ENCODE measurements around the gene NRCAM. TPM values are rescaled to one million over a fixed set of nuclear protein-coding genes. Genes with fewer than 3 reads are reported as not detected.

NRCAM gene
- total RNA-seq, 1 donor from 2014 or later: 0.14 TPM

GRCh38 chr7:108253275-108254044, 202.8 kb downstream of the NRCAM start:
- Histone ChIP-seq H3K4me3 (no peak overlapping the region), H3K36me3 (no peaks in the 10 kb centered on the region), H3K9me3 (replicated peaks) (no peaks in the 10 kb centered on the region), H3K27me3 (ENCODE audit: low read depth) (no peaks in the 10 kb centered on the region), H3K27ac (replicated peaks) (no peak overlapping the region), H3K4me1 (no peaks in the 10 kb centered on the region)
- TF ChIP-seq CTCF (IDR thresholded peaks at IDR 0.05; ENCODE audit: borderline replicate concordance): no peak
- no peak for DNase-seq
- intact Hi-C loops (cut with micrococcal nuclease): no loop called here

- no peak for TF ChIP-seq CTCF (IDR thresholded peaks at IDR 0.05; ENCODE audit: borderline replicate concordance)
- intact Hi-C loops (cut with micrococcal nuclease): no loop called here
- Histone ChIP-seq H3K27ac (replicated peaks) (no peak overlapping the region), H3K4me3 (no peak overlapping the region), H3K27me3 (ENCODE audit: low read depth) (no peaks in the 10 kb centered on the region), H3K36me3 (no peaks in the 10 kb centered on the region), H3K9me3 (replicated peaks) (no peaks in the 10 kb centered on the region), H3K4me1 (no peaks in the 10 kb centered on the region)
- DNase-seq: no peak
Measured at GRCh38 chr7:108252177-108252576, 204.1 kb downstream of the NRCAM start.

- Histone ChIP-seq H3K9me3 (replicated peaks) (no peaks in the 10 kb centered on the region), H3K4me1 (no peaks in the 10 kb centered on the region), H3K36me3 (no peaks in the 10 kb centered on the region), H3K27ac (replicated peaks) (no peak overlapping the region), H3K27me3 (ENCODE audit: low read depth) (no peaks in the 10 kb centered on the region), H3K4me3 (no peak overlapping the region)
- DNase-seq: no peak
- no peak for TF ChIP-seq CTCF (IDR thresholded peaks at IDR 0.05; ENCODE audit: borderline replicate concordance)
- intact Hi-C loops (cut with micrococcal nuclease): no loop called here
Measured at GRCh38 chr7:108251700-108252099, 204.5 kb downstream of the NRCAM start.

GRCh38 chr7:108249453-108249852, 206.8 kb downstream of the NRCAM start:
- no peak for TF ChIP-seq CTCF (IDR thresholded peaks at IDR 0.05; ENCODE audit: borderline replicate concordance)
- Histone ChIP-seq H3K27ac (replicated peaks) (no peak overlapping the region), H3K27me3 (ENCODE audit: low read depth) (no peaks in the 10 kb centered on the region), H3K4me1 (no peaks in the 10 kb centered on the region), H3K36me3 (no peaks in the 10 kb centered on the region), H3K9me3 (replicated peaks) (no peaks in the 10 kb centered on the region), H3K4me3 (no peak overlapping the region)
- intact Hi-C loops (cut with micrococcal nuclease): no loop called here
- DNase-seq: no peak

GRCh38 chr7:108248821-108249220, 207.4 kb downstream of the NRCAM start:
- Histone ChIP-seq H3K4me3 (no peak overlapping the region), H3K36me3 (no peaks in the 10 kb centered on the region), H3K27me3 (ENCODE audit: low read depth) (no peaks in the 10 kb centered on the region), H3K4me1 (no peaks in the 10 kb centered on the region), H3K9me3 (replicated peaks) (no peaks in the 10 kb centered on the region), H3K27ac (replicated peaks) (no peak overlapping the region)
- DNase-seq: no peak
- intact Hi-C loops (cut with micrococcal nuclease): no loop called here
- no peak for TF ChIP-seq CTCF (IDR thresholded peaks at IDR 0.05; ENCODE audit: borderline replicate concordance)
